ENCODE measurements around the gene IGSF9B. TPM values are rescaled to one million over a fixed set of nuclear protein-coding genes. Genes with fewer than 3 reads are reported as not detected.
A peak's percentile ranks its signal among the peaks of the same experiment; 100 is the strongest.

IGSF9B gene
- polyA plus RNA-seq, 4 donors = 4.4 to 10.2 (median 7.1) TPM

DNA sequence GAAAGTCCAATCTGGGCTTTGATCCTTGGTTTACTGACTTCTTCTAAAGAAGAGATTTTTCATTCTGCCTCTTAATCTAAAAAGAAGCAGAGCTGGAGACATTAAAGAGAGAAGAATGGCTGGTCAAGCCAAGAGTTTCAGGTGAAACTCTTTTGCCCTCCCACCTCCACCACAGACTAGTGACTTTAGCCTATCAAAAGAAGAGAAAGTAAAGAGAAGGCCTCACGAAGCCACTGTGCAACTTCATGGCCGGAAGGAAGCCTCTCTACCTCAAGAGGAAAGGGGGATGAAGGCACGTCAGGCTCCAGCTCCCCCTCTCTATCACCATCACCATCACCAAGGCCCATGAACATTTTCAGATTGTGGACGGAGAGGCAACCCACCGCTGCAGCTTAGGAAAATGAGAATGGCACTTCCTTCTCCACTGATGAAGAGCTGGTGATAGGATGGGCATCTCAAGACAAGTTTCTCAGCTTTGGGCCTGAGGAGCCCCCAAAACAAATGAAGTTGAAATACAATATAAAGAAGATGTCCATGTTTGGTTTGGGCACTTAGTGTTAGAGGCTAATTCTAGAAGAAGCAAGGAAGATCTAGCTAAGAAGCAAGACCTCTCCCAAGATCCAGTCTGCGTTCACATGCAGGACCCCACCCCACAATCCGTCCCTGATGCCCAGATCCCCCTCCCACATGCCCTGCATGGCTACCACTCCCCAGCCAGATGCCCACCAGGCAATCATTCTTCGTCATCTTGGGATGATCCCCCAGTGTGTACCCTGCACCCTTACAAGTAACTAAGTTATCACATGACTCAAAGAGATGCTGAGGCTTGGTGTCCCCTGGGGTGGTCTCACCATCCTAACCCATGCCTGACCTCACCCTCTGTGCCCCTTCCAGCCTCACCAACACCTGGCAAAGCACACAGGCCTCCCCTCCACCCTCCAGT lies 52.6 kb downstream of the IGSF9B start:
- no peak for DNase-seq (ENCODE audit: low read depth in 4 of 4, low spot score in 3 of 4)

DNA sequence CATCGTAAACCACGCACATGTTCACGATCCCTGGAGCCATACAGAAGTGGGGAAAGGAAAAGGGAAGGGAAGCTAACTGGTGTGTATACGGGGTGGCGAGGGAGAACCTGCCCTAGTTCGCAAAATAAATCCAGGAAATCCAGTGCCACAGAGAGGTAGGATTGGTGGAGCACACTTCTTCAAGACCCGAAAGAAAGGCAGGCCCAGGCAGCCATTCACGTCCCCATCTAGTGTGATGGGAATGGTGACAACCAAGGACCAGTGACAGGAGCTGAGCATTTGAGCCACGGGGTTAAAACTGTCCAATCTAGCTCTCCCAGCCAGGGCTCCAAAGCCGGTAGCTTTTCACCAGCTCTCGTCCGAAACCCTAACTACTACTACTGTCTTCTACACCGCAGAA lies 53.7 kb downstream of the IGSF9B start:
- no peak for DNase-seq (ENCODE audit: low read depth in 4 of 4, low spot score in 3 of 4)

DNA sequence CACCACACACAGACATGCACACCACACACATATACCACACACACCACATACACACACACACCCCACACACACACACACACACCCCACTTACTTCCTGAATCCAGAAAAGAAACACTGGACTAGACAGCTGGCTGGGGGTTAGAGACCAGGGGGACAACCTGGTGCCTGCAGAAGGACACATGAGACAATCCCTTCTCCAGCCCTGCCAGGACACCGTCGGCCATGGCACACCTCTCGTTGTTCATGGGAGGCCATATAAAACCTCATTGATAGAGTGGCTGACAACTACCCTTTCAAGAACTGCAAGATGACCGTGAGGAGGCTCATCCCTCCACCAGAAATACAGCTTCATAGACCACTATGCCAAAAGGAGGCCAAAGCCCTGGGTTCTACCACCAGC lies 54.3 kb downstream of the IGSF9B start:
- no peak for DNase-seq (ENCODE audit: low read depth in 4 of 4, low spot score in 3 of 4)

GRCh38 chr11:133901999-133902398 lies 54.8 kb downstream of the IGSF9B start:
- no peak for DNase-seq (ENCODE audit: low read depth in 4 of 4, low spot score in 3 of 4)

DNA sequence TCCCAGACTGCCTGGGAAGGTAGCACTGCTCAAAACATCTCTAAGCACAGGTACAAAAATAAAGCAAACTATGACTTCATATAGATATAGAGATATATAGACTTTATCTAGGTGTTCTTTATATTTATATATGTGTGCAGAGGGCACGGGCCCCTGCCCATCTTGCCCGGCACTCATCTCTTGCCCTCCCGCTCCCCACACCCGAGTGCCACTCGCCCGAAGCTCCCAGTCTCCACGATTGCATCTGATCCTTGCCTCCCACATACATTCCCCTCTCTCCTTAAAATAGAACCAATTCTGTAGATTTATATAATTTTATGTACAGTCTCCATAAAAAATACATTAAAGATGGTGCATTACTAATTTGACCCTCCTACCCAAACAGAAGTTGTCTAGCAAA lies 55.5 kb downstream of the IGSF9B start:
- no peak for DNase-seq (ENCODE audit: low read depth in 4 of 4, low spot score in 3 of 4)

DNA sequence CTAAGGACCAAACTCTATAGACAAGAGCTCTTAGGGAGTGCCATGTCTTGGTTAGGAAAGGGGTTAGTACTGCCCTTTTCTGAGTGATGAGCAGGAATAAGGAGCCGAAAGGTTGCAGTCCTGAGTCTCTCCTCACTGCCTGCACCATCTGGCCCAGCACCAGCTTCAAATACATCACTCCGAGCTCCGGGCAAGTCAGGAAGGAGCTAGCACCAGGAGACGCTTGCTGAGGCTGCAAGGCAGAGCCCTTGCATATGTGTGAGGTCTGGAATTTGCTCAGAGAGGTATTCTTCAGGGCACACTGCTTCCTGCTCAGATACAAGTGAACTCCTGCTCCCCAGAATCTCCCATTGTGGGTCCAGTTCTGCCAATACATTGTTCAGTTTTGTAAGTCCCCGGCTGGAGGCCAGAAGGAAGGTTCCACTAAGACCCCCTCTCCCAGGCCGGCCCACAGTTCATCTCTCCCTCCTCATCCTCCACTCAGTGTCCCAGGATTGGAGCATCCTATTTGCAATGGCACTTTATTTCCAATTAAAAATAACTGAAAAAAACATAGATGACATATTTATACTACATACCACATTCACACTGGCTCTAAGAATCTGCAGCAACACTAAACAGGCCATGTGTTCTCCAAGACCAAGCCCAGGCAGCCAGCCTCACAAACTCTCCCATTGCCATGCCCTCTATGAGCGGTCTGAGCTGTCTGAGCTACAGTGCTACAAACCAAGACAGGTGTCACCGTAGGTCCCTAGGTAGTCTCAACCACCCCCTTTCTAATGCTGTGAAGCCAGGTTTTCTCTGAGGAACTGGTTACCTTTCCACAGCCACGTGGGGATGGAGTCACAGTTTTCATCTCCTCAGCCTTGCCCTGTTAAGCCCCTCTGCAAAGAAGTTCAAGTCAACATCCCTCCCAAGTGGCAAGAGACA lies 56.3 kb downstream of the IGSF9B start:
- no peak for DNase-seq (ENCODE audit: low read depth in 4 of 4, low spot score in 3 of 4)

GRCh38 chr11:133898770-133899115 lies 58.0 kb downstream of the IGSF9B start:
- no peak for DNase-seq (ENCODE audit: low read depth in 4 of 4, low spot score in 3 of 4)

- DNase-seq (ENCODE audit: low read depth in 4 of 4, low spot score in 3 of 4) = no peak
These were observed 58.6 kb downstream of the IGSF9B start for GRCh38 chr11:133898031-133898769.

- no peak for DNase-seq (ENCODE audit: low read depth in 4 of 4, low spot score in 3 of 4)
These were observed 59.5 kb downstream of the IGSF9B start for GRCh38 chr11:133897331-133897650.

GRCh38 chr11:133896642-133897330 lies 60.0 kb downstream of the IGSF9B start:
- no peak for DNase-seq (ENCODE audit: low read depth in 4 of 4, low spot score in 3 of 4)

DNA sequence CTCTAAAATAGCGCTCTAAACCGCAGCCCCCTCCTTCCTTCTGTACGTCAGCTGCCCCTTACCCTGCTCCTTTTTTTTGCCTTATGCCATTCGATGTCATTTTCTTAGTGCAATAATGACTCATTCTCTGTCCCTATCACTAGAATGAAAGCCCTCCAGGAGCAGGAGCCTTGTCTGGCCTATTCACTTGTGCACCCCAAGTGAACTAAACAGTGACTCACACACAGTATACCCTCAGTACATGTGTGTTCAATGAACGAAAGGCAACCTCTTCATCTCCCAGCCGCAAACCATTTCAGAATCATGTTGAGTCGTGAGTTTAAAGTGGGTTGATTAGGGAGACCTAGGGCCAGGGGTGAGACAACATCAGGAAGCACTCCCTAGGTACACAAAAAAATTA lies 60.7 kb downstream of the IGSF9B start:
- no peak for DNase-seq (ENCODE audit: low read depth in 4 of 4, low spot score in 3 of 4)

DNA sequence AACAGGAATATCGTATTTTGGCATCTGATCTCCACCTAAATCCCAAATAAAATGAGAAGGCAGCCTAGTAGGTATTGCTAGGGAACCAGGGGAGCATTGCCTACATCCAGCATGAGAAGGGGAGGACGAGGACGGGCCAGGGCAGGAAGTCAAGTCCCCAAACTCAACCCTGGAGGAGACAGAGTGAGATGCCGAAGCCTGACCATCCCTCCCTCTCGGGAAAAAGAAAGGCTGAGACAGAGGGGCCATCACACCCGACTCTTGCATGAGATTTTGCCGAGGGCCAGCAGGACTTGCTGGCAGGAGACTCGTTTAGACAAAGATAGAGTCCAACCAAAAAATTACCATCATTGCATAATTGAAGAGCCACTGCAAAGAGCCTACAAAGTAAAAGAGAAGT lies 61.2 kb downstream of the IGSF9B start:
- DNase-seq (ENCODE audit: low read depth in 4 of 4, low spot score in 3 of 4) = no peak

DNA sequence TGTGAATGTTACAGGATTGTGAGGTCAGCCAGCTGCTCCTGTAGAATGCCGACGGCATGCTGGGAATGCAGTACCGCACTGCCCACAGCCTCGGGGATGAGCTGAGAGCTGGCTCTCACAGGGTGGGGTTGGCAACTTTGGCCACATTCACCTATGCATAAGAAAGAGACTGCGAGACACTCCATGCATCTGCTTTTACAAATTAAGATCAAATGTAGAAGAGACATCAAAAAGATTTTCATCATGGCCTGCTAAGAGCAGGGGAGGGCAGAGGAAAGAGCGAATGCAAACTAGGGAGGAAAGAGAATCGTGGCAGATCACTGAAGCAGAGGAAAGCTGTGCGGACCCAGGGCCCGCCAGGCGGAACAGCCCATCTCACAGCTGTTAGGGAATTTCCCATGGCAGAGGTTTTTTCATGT lies 61.7 kb downstream of the IGSF9B start:
- DNase-seq (ENCODE audit: low read depth in 4 of 4, low spot score in 3 of 4) = peak in 2 of 4 donors; percentile 12 to 24

- no peak for DNase-seq (ENCODE audit: low read depth in 4 of 4, low spot score in 3 of 4)
These were observed 63.4 kb downstream of the IGSF9B start for GRCh38 chr11:133893381-133893780.

- DNase-seq (ENCODE audit: low read depth in 4 of 4, low spot score in 3 of 4) = no peak
These were observed 64.0 kb downstream of the IGSF9B start for GRCh38 chr11:133892584-133893380.

DNA sequence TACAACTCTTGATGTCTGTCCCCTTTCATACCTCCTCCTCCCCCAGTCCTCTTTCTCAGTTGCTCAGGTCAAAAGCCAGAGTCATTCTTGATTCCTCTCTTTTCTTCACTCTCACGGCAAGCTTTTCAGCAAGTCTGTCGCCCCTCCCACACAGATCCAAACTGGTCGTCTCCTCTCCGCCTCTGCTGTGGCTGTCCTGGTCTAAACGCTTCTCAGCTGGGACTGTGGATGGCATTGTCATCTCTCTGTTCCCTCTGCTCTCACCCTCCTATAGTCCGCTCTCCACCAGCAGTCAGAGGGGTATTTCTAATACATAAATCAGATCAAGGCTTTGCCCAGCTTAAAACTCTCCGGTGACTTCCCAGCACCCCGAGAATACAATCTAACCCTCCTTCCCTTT lies 64.6 kb downstream of the IGSF9B start:
- no peak for DNase-seq (ENCODE audit: low read depth in 4 of 4, low spot score in 3 of 4)

- DNase-seq (ENCODE audit: low read depth in 4 of 4, low spot score in 3 of 4) = no peak
These were observed 66.9 kb downstream of the IGSF9B start for GRCh38 chr11:133889893-133890292.

DNA sequence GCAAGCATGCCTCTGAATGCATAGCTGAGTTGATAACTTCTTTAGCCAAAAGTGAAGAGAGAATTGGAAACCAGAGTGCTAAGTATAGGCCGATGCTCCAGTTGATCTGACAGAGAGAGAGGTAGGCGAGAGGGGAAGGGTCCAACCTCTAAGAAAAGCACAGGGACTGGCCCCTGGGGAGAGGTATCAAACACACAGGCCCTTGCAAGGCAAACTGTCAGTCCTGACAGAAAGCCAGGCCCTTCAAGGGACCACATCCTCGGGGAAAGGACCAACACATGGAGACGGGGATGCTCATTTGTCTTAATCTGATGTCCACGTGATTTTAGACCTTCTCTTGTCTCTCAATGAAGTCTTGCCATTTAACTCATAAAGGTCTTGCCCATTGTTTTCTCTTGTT lies 67.6 kb downstream of the IGSF9B start:
- no peak for DNase-seq (ENCODE audit: low read depth in 4 of 4, low spot score in 3 of 4)

DNA sequence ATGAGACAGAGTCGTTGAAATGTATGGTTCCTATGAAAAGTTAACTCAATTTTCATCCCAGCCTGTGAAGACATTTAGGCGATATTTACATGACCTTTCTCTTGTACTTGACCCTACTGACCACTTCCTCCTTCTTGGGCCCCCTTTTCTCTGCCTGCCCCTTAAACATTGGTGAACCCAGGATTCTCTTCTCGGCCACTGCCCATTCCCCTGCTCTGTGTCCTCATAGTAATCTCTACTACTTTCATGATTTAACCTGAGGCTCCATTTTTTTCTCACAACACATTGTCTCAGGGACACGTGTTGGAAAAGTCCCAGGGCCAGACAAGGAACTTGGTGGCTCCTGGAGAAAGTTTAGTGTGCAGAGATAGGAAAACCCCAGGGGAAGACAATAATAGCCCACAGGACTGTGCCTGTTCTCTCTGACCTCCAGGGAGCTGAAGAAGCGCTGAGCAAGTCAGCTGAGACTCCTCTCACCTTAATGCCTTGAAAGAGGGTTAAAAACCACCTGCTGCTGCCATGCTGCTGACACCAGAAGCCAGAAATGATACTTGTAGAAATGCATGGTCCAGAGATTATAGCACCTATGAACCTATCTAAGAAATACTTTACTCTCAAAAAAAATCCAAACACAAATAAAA lies 69.0 kb downstream of the IGSF9B start:
- no peak for DNase-seq (ENCODE audit: low read depth in 4 of 4, low spot score in 3 of 4)

Data from left renal pelvis (tissue), 4 donors.